HG03378 (cell line): ENCODE results near the gene YTHDF1.

Experiments
- ATAC-seq: cut with Tn5 transposase; IDR thresholded peaks from one replicate; pipeline ENCODE4 v1.9.1; 2021; ENCODE audit warnings: mild to moderate bottlenecking, moderate library complexity; ENCODE audit not compliant: unreplicated experiment

The YTHDF1 gene

GRCh38 chr20:63186528-63187316 lies 29.2 kb downstream of the YTHDF1 start:
- ATAC-seq = no peak

- ATAC-seq = no peak
These were observed 29.8 kb downstream of the YTHDF1 start for GRCh38 chr20:63186084-63186483.

DNA sequence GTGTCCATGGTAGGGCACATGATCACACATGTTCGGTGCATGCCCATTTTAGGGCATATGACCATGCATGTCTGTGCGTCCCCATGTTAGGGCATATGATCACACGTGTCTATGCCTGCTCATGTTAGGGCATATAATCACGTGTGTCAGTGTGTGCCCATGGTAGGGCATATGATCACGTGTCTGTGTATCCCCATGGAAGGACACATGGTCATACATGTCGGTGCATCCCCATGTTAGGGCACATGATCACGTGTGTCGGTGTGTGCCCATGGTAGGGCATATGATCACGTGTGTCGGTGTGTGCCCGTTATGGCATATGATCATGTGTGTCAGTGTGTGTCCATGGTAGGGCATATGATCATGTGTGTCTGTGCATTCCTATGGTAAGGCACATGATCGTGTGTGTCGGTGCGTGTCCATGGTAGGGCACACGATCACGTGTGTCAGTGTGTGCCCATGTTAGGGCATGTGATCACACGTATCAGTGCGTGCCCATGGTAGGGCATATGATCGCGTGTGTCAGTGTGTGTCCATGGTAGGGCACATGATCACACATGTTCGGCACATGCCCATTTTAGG lies 30.6 kb downstream of the YTHDF1 start:
- no peak for ATAC-seq

DNA sequence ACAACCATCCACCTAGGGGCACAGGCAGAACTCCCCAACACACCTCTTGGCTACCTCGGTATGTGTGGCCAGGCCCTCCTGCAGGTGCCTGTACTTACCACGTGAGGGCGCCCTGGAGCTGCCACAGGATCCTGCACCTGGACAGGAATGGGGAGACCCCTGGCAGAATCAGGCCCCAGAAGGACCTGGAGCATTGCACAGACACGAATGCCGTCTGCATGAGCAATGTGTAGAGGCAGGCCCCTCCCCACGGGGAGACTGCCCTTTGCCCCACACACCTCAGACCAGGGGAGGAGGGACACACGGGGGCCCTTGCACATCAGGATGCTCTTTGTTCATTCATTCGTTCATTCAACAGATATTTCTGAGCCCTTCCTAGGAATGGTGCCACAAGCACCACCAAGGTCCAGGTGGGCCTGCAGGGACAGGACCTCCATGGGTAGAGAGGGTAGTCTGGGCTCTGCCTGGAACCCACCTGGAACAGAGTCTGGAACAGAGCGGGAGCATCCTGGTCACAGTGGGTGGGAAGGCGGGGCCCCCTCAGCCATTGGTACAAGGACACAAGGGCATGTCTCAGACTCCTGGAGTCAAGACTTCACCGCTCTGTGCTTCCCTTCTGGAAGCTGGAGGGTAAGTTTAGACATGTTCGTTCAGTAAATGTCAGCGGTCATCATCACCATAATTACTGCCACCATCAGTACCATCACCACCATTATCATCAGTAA lies 32.3 kb downstream of the YTHDF1 start:
- no peak for ATAC-seq

- no peak for ATAC-seq
These were observed 33.0 kb downstream of the YTHDF1 start for GRCh38 chr20:63182946-63183415.

DNA sequence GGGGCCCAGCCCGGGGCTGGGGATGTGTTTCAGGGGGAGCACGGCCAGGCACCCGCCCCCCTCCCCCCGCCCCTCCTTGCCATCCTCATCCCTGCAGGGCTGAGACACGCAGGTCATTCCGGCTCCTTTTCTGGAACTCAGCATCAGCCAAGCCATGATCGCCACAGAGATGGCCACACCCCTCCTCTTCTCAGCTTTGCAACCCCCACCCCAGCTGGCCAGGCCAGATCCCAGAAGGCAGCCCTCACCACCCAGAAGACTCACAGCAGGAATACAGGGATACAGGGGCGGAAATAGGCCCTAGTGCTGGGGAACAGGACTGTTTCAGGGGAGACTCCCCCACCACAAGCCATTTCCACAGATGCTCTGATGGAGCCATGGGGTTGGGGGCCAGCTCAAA lies 33.5 kb downstream of the YTHDF1 start:
- ATAC-seq = no peak

DNA sequence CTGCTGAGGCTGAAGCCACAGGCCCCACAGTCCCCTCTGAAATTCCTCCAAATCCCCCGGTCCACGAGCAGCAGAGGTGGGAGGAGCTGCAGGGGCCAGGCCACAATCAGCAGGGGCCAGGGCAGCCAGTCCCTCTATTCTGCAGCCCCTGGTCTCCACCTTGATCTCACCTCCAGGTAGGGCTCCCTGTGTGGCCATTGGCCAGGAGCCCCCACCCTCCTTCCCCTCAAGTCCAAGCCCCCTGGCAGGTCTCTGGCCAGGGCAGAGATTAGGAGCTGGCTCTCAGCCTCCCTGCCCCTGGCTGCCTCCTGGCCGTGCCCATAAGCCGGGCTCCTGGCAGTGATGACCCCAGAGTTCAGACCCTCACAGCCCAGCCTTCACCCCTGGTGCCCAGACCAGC lies 34.7 kb downstream of the YTHDF1 start:
- ATAC-seq = no peak

- ATAC-seq = no peak
These were observed 35.3 kb downstream of the YTHDF1 start for GRCh38 chr20:63180569-63181185.

GRCh38 chr20:63179687-63180568 lies 36.0 kb downstream of the YTHDF1 start:
- no peak for ATAC-seq

DNA sequence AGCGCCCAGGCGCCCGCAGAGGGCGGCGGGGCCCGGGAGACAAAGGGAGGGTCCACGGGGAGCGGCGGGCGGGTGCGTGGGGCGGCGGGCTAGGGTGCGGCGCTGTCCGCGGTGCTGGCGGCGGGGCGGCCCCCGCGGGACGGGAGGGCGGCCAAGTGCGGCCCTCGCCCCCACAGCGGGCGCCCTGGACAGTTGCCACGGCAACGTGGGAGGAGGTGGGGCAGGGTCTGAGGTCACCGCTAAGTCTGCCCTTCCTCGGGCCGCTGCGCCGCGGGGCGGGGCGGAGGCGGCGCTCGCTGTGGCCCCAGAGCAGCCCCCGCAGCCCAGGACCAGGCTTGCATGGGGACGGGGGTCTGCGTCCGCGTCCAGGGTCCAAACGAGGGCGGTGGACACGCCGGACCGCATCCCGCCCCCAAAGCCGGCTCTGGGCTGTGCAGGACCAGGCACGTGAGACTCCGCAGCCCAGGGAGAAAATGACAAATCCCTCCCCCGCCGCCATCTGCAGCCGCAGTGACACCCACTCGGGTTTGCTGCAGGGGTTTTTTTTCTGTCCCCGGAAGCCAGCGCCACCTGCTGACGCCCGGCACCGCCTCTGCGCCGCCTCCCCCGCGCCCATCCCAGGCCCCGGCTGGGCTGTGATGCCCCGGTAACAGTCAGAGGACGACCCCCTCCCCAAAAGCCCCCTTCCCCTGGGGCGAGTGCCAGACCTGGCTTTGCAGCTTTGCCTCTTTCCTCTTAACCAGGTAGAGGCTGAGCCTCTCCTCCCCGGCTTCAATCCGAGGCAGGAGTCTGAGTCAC lies 36.8 kb downstream of the YTHDF1 start:
- ATAC-seq = peak; percentile 45

DNA sequence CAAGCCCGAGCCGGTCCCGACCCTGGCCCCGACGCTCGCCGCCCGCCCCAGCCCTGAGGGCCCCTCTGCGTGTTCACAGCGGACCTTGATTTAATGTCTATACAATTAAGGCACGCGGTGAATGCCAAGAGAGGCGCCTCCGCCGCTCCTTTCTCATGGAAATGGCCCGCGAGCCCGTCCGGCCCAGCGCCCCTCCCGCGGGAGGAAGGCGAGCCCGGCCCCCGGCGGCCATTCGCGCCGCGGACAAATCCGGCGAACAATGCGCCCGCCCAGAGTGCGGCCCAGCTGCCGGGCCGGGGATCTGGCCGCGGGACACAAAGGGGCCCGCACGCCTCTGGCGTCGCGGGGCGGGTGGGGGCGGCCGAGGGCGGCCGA lies 37.5 kb downstream of the YTHDF1 start:
- no peak for ATAC-seq

DNA sequence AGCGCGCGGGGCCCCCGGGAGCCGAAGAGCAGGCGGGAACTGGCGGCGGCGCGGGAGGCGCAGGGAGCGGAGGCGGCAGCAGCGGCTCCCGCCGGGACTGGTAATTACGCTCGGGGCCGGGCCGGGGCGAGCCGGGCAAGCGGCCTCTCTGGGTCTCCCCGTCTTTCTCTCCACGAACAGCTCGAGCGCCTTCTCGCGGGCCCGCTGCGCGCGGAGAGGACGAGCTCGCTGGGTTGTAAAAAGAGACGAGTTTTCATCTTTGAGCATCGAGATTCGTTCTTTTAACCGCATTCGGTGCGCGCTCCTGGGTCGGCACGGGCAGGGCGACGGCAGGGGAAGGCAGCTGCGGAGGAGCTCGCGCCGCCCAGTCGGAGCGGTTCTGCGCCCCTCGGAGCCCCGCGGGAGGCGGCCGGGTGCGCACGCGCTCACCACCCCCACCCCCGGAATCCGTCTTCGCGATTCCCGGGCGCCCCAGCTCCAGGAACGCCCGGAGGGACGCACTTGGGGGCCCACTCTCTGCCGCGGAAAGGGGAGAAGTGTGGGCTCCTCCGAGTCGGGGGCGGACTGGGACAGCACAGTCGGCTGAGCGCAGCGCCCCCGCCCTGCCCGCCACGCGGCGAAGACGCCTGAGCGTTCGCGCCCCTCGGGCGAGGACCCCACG lies 38.0 kb downstream of the YTHDF1 start:
- no peak for ATAC-seq

GRCh38 chr20:63177134-63177784 lies 38.7 kb downstream of the YTHDF1 start:
- no peak for ATAC-seq

- ATAC-seq = no peak
These were observed 39.4 kb downstream of the YTHDF1 start for GRCh38 chr20:63176427-63177133.

DNA sequence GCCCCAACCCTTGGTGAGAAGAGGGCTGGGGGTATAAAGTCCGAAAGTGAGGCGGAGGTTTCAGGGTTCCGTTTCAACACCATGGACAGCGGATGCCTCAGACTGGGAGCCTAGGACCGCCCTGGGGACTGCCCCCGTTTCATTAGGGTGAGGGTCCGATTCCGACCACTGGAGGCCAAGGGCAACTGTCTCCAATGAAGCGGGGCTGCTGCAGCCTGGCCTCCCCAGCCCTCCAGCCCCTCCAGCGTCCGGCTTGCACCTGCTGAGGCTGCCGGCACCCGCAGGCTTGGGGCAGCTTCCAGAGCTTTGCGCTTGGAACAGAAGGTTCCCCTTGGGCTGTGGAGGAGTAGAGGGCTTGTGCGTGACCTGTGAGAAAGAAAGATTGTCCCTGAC lies 39.9 kb downstream of the YTHDF1 start:
- no peak for ATAC-seq

DNA sequence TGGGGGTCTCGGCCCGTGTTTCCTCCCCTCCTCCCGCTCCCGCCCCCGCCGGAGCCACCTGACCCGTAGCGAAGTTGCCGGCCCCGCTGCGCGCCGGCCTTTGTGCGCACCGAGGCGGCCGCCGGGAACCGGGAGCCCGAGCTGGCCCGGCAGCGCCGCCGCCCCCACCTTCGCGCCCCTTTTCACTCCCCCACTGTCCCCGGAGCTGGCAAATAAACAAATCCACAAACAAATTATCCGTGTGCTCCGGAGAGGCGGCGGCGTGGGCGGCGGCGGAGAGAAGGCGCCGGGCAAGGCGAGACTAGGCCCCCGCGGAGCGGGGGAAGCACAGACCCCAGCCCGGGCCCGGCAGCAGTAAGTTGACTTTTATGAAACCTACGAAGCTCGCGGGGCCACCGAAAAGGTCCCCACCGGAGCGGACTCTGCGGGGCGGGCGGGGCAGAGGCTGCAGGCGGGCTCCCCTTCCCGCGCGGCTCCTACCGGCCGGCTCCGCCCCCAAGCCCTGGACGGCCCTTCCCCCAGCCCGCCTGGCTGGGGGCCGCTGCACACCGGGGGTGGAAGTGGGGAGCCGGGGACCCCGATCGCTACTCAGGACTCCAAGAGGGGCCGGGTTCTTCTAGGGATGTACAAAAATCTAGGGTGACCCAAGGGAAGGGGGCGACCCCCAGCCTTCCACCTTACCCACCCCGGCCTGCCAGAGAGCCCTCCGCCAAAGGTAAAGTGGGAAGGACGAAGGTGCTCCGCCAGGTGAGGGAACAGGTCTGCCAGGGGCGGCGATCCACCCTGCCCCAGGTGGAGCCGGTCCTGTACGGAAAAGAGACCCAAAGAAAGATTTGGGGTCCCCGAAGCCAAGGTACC lies 40.7 kb downstream of the YTHDF1 start:
- ATAC-seq = no peak
